Hepatocyte (in vitro differentiated cells): Measurements from ENCODE around the gene DPYSL3.

Experiments used
- CTCF ChIP-seq: fragments of 200-600 bp; sonication (generic); IDR thresholded peaks from 2 replicates; pipeline ENCODE4 v1.5.1; 2016; ENCODE audit warnings: antibody characterized with exemption, mild to moderate bottlenecking; ENCODE audit not compliant: poor library complexity
- EZH2 ChIP-seq: fragments of 200-600 bp; sonication (generic); IDR thresholded peaks from 2 replicates; pipeline ENCODE4 v1.6.1; 2016; ENCODE audit warnings: antibody characterized with exemption, mild to moderate bottlenecking, borderline replicate concordance

GRCh38 chr5:147557876-147558745, 48.2 kb upstream of the DPYSL3 start:
- TF ChIP-seq CTCF (no peak), EZH2 (no peak)
